Common myeloid progenitor, CD34-positive (primary cell): ENCODE measurements around the gene EPS8L3.
"Not testable (repeated sequence)": the region's sequence is repeated elsewhere in the genome, so short reads cannot be mapped to it uniquely, and the experiment has no call there.

Experiments used
- CTCF ChIA-PET: fragments of 350-600 bp; sonication (Branson Sonifier 250); formaldehyde crosslinking; loops from one replicate; lab custom pipeline; 2021; ENCODE audit warnings: antibody characterized with exemption; lab: Charles Lee
- POLR2A ChIA-PET: fragments of 350-600 bp; sonication (Branson Sonifier 250); formaldehyde crosslinking; loops from one replicate; lab custom pipeline; 2021; ENCODE audit warnings: antibody characterized with exemption; lab: Charles Lee
- DNase-seq, 3 donors: peaks; one replicate each; pipeline versions ENCODE4 v3.0.0 to v3.0.0-alpha.2; 2013
- H3K27ac ChIP-seq, 2 experiments: 1 replicate in 1 of 2; 2 replicates in 1 of 2; pipeline ENCODE4 v1.7.0; 2013; ENCODE audit warnings: inconsistent platforms in 2 of 2, low read length in 2 of 2, mild to moderate bottlenecking in 2 of 2, low read depth in 1 of 2, moderate library complexity in 1 of 2; ENCODE audit not compliant: severe bottlenecking in 2 of 2, insufficient read depth in 1 of 2, poor library complexity in 1 of 2
- H3K27me3 ChIP-seq, 5 experiments: replicated peaks in 2 of 5; 1 replicate in 3 of 5; 2 replicates in 2 of 5; pipeline versions ENCODE4 v1.6.1 to v1.7.0; 2013; ENCODE audit warnings: low read length in 4 of 5, mild to moderate bottlenecking in 2 of 5, moderate library complexity in 2 of 5, inconsistent platforms in 1 of 5; ENCODE audit not compliant: insufficient read depth in 5 of 5, control insufficient read depth in 4 of 5
- H3K36me3 ChIP-seq, 4 experiments: 1 replicate in 2 of 4; 2 replicates in 2 of 4; pipeline versions ENCODE4 v1.6.1 to v1.7.0; 2013; ENCODE audit warnings: low read length in 3 of 4, control low read depth in 1 of 4, mild to moderate bottlenecking in 1 of 4; ENCODE audit not compliant: control insufficient read depth in 4 of 4, insufficient read depth in 4 of 4
- H3K4me1 ChIP-seq, 4 experiments: 1 replicate in 3 of 4; 2 replicates in 1 of 4; pipeline versions ENCODE4 v1.6.1 to v1.7.1; 2013; ENCODE audit warnings: low read length in 3 of 4, mild to moderate bottlenecking in 3 of 4, control low read depth in 1 of 4, inconsistent platforms in 1 of 4, moderate library complexity in 1 of 4; ENCODE audit not compliant: control insufficient read depth in 4 of 4, insufficient read depth in 4 of 4; ENCODE audit errors: control extremely low read depth in 1 of 4
- H3K4me3 ChIP-seq, 7 experiments: 1 replicate in 4 of 7; 2 replicates in 3 of 7; pipeline versions ENCODE4 v1.5.1 to v1.7.0; 2013; ENCODE audit warnings: mild to moderate bottlenecking in 7 of 7, low read length in 6 of 7, moderate library complexity in 6 of 7, inconsistent platforms in 2 of 7, low read depth in 2 of 7, control low read depth in 1 of 7; ENCODE audit not compliant: insufficient read depth in 4 of 7, control insufficient read depth in 1 of 7; ENCODE audit errors: extremely low read depth in 1 of 7
- H3K9me3 ChIP-seq, 5 experiments: 1 replicate in 4 of 5; 2 replicates in 1 of 5; pipeline versions ENCODE4 v1.6.1 to v1.7.1; 2013; ENCODE audit warnings: low read length in 4 of 5, mild to moderate bottlenecking in 2 of 5, inconsistent platforms in 1 of 5, low read depth in 1 of 5, moderate library complexity in 1 of 5; ENCODE audit not compliant: control insufficient read depth in 4 of 5, insufficient read depth in 2 of 5; ENCODE audit errors: control extremely low read depth in 1 of 5
- WGBS: methylation state at CpG from one replicate; pipeline ENCODE4 v1.1.5; 2013; ENCODE audit not compliant: insufficient coverage; 5-methylcytosine and 5-hydroxymethylcytosine counted together

The EPS8L3 gene

DNA sequence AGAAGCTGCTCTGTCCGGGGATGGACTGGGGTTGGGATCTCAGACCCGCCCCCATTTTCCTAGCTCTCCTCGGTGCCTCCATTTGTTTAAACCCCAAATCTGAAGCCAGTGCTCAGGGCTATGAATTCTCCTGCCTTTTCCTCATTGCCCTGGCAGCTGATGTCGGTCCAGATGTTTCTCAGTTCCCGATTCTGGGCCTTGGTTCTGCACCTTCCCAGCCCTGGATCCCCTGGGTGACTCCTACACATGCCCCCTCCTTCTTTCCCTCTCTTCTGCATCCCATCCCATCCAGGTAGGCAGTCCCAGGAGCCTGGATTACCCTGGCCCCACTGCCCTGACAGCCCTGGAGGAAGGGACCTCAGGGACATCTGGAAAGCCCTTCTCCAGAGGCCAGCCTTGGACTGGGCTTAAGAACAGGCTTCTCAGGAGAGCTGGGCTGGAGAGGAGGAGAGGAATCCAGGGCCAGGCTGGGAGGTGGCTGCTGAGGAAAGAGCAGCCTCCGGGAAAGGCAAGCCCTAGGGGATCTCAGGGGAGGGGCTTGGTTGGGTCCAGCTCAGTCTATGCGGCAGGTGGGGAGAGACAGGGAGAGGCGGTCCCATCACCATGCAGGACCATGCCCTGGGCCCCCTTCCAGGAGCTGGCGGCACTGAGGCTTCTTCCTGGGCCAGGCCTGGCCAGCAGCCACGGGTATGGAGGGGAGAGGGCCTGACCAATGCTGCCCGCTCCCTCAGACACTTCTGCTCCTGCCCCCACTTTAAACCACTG lies 6.8 kb upstream of the EPS8L3 start:
- Histone ChIP-seq H3K4me1 (peaks cover 0 to 22% (median 2%) of the 10 kb centered on the region in 4 experiments), H3K27me3 (no peaks in the 10 kb centered on the region), H3K36me3 (no peaks in the 10 kb centered on the region), H3K27ac (no peak overlapping the region), H3K4me3 (no peak overlapping the region), H3K9me3 (no peaks in the 10 kb centered on the region)
- ChIA-PET POLR2A (no interaction called here), CTCF (interaction anchor here (1.4 to 21.2 kb wide), 7 partner anchors 11 to 227 kb away, joined by 4 to 551 read pairs (median 121); partner anchors contain the start of genes AHCYL1 and GPR61)
- no peak for DNase-seq
- WGBS = 98% methylated on average over 8 of the region's 11 CpGs

DNA sequence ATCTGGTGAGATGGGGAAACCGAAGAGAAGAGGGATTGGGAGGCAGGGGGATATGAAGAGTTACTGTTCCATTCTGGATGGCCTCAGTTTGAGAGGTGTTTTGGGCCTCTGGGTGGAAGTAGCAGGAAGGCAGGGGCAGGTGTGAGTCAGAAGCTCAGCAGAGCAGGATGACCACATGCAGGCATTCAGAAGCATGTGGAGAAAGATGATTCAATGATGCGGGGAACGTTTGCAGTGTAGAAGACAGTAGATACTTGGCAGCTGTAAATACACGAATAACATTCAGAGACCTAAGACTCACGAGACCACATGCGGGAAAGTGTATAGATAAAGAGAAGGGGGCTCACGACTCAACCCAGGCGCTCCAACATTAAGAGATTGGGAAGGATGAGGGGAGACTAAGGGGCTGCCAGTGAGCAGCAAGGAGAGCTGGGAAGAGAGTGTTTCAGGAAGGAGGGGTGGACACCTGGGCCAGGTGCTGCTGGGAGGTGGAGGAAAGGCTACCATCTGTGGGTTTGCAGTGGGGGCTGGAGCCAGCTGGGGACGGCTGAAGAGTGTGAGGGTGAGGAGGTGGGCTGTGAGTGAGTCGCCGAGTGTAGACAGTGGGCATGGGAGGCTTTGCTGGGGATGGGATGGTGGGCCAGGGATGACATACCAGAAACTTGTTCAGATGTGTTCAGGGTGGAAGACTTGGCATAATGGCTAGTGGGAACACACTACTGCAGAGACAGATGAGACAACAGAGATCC lies 5.8 kb upstream of the EPS8L3 start:
- Histone ChIP-seq H3K4me1 (peaks cover 0 to 23% (median 2%) of the 10 kb centered on the region in 4 experiments), H3K36me3 (no peaks in the 10 kb centered on the region), H3K9me3 (no peaks in the 10 kb centered on the region), H3K4me3 (no peak overlapping the region), H3K27ac (no peak overlapping the region), H3K27me3 (no peaks in the 10 kb centered on the region)
- CTCF ChIA-PET = interaction anchor here (1.7 to 21.2 kb wide), 4 partner anchors 131 to 226 kb away, joined by 4 to 551 read pairs (median 220); partner anchors contain the start of genes AHCYL1 and GPR61
- POLR2A ChIA-PET = no interaction called here
- WGBS = 96% methylated on average over 11 of the region's 11 CpGs
- no peak for DNase-seq

DNA sequence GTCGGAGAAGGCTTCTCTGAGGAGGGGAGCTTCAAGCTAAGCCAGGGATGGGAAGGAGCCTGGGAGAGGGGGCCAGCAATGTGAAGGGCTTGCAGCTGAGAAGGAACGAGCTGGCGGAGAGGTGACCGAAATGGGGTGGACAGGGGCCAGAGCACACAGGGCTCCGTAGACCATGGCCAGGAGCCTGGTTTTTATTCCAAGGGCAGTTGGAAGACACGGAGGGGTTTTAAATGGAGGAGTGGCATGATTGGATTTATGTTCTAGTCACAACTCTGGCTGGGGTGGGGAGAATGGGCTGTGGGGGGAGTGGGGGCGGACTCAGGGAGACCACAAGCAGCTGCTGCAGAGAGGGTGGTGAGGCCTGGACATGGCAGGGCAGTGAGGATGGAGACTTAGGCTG lies 5.1 kb upstream of the EPS8L3 start:
- WGBS = 91% methylated on average over 6 of the region's 7 CpGs
- DNase-seq = no peak
- no peak overlapping the region for H3K4me3 ChIP-seq
- H3K4me1 ChIP-seq = peaks cover 0 to 23% (median 4%) of the 10 kb centered on the region in 4 experiments
- no peaks in the 10 kb centered on the region for H3K27me3 ChIP-seq
- H3K36me3 ChIP-seq = no peaks in the 10 kb centered on the region
- no peaks in the 10 kb centered on the region for H3K9me3 ChIP-seq
- POLR2A ChIA-PET = no interaction called here
- H3K27ac ChIP-seq = no peak overlapping the region
- CTCF ChIA-PET = interaction anchor here (8.6 to 21.2 kb wide), 3 partner anchors 130 to 226 kb away, joined by 121 to 551 read pairs (median 320); partner anchors contain the start of genes AHCYL1 and GPR61

DNA sequence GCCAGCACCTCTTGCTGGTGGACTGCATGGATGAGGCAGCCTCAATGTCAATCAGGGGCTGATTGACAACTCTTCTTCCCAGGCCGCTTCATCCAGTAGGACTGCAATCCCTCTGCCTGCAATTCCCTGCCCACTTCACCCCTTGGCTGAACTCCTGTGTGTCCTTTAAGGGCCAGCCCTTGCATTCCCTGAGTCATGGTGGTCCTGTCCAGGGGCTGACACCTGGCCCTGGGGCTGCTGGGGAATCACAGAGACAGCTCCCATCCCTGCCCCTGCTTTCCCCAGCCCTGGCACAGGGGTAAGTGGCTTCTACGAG lies 4.6 kb upstream of the EPS8L3 start:
- H3K4me1 ChIP-seq = peaks cover 0 to 27% (median 10%) of the 10 kb centered on the region in 4 experiments
- ChIA-PET CTCF (interaction anchor here (21.1 to 21.2 kb wide), 2 partner anchors 130 to 213 kb away, joined by 320 to 551 read pairs; partner anchors contain the start of gene AHCYL1), POLR2A (no interaction called here)
- no peaks in the 10 kb centered on the region for H3K36me3 ChIP-seq
- no peak overlapping the region for H3K4me3 ChIP-seq
- DNase-seq = no peak
- WGBS = 90% methylated on average over 2 of the region's 2 CpGs
- no peaks in the 10 kb centered on the region for H3K9me3 ChIP-seq
- H3K27me3 ChIP-seq = no peaks in the 10 kb centered on the region
- no peak overlapping the region for H3K27ac ChIP-seq

DNA sequence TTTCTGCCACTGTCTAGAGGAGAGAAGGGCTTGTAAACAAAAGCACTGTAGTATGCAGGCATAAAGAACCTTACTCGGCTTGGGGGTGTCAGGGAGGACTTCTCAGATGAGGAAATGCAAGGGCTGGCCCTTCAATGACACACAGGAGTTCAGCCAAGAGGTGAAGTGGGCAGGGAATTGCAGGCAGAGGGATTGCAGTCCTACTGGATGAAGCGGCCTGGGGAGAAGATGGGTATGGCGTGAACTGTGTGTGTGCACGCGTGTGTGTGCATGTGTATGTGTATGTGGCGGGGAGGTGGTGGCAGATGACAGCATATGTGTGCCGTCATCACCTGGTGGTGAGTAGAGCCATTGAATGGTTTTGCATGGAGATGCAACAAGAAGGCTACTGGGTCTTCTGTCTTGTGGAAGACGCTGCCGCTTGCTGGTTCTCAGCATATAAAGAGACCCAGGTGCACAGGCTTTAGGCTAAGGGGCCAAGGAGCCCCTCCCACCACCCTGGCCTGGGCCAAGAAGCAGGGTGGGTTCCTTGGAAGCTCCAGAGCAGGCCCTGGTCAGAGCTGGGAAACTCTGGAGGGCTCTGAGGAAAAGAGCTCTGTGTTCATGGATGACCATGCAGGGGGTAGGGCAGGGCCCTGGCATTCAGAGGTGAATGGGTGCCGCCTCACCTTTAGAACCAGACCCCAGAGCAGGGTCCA lies 4.1 kb upstream of the EPS8L3 start:
- no peak overlapping the region for H3K4me3 ChIP-seq
- H3K27me3 ChIP-seq = no peaks in the 10 kb centered on the region
- H3K36me3 ChIP-seq = no peaks in the 10 kb centered on the region
- WGBS = 93% methylated on average over 10 of the region's 10 CpGs
- POLR2A ChIA-PET = no interaction called here
- H3K9me3 ChIP-seq = no peaks in the 10 kb centered on the region
- CTCF ChIA-PET = interaction anchor here (0.5 to 21.2 kb wide), 3 partner anchors 129 to 230 kb away, joined by 3 to 551 read pairs (median 320); partner anchors contain the start of gene AHCYL1
- peaks cover 2 to 32% (median 14%) of the 10 kb centered on the region in 4 experiments for H3K4me1 ChIP-seq
- no peak for DNase-seq
- H3K27ac ChIP-seq = no peak overlapping the region

DNA sequence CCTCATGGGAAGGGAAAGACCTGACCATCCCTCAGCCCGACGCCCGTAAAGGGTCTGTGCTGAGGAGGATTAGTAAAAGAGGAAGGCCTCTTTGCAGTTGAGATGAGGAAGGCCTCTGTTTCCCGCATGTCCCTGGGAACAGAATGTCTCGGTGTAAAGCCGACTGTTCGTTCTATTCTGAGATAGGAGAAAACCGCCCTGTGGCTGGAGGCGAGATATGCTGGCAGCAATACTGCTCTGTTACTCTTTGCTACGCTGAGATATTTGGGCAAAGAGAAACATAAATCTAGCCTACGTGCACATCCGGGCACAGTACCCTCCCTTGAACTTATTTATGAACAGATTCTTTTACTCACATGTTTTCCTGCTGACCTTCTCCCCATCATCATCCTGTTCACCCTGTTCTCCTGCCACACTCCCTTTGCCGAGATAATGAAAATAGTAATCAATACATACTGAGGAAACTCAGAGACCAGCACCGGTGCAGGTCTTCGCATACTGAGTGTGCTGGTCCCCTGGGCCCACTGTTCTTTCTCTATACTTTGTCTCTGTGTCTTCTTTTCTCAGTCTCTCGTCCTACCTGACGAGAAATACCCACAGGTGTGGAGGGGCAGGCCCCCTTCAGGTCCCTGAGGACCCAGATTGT lies 3.4 kb upstream of the EPS8L3 start:
- H3K27ac ChIP-seq = not testable (repeated sequence)

More for the DNA sequence above, 3.4 kb upstream of the EPS8L3 start:
- H3K9me3 ChIP-seq, H3K36me3 ChIP-seq, H3K4me3 ChIP-seq, POLR2A ChIA-PET, H3K27me3 ChIP-seq, CTCF ChIA-PET: not testable (repeated sequence)
- whole genome bisulfite sequencing = 60% methylated on average over 11 of the region's 17 CpGs
- H3K4me1 ChIP-seq = peaks cover 5 to 33% (median 16%) of the 10 kb centered on the region in 4 experiments
- peak in 2 of 3 donors; percentile 25 to 45 for DNase-seq
